HFFc6 (cell line): ENCODE measurements around the gene AARSD1. TPM values are rescaled to one million over a fixed set of nuclear protein-coding genes. Genes with fewer than 3 reads are reported as not detected.
"Not testable (repeated sequence)": the region's sequence is repeated elsewhere in the genome, so short reads cannot be mapped to it uniquely, and the experiment has no call there.

ENCODE experiments used
- DNase-seq: peaks from one replicate; pipeline ENCODE4 v3.0.0-alpha.2; 2018
- H3K27ac Mint-ChIP-seq: 2 replicates; pipeline ENCODE4 v1.8.0; 2020; ENCODE audit warnings: mild to moderate bottlenecking, mixed read lengths
- H3K27me3 Mint-ChIP-seq: 2 replicates; pipeline ENCODE4 v1.8.0; 2021; ENCODE audit warnings: mild to moderate bottlenecking, moderate library complexity, mixed read lengths; ENCODE audit not compliant: insufficient read depth
- H3K36me3 Mint-ChIP-seq: 2 replicates; pipeline ENCODE4 v1.8.0; 2021; ENCODE audit warnings: low read depth, mixed read lengths
- H3K4me1 Mint-ChIP-seq: 2 replicates; pipeline ENCODE4 v1.8.0; 2020; ENCODE audit warnings: low read depth, mixed read lengths
- H3K4me3 Mint-ChIP-seq: 2 replicates; pipeline ENCODE4 v1.8.0; 2020; ENCODE audit warnings: mild to moderate bottlenecking, moderate library complexity, mixed read lengths
- H3K9me3 Mint-ChIP-seq: 2 replicates; pipeline ENCODE4 v1.8.0; 2020; ENCODE audit warnings: mild to moderate bottlenecking, mixed read lengths
- CTCF ChIP-seq: fragments of 200-600 bp; sonication (generic); IDR thresholded peaks from 2 replicates; pipeline ENCODE4 v1.5.0; 2021; ENCODE audit warnings: antibody characterized with exemption, mild to moderate bottlenecking
- total RNA-seq, 6 experiments: library from RNA; stranded (reverse); fragmentation: NEBNext Ultra II Directional; extraction: Animal tissue kit (Norgen Biotek cat#: 25700); gene quantifications; 2 replicates in 1 of 6; 3 replicates in 5 of 6; pipeline ENCODE4 v1.2.3, GENCODE V29; 2021

AARSD1 gene
- total RNA-seq, 6 experiments from 2014 or later = 42.5 to 54.5 (median 47.1) TPM

DNA sequence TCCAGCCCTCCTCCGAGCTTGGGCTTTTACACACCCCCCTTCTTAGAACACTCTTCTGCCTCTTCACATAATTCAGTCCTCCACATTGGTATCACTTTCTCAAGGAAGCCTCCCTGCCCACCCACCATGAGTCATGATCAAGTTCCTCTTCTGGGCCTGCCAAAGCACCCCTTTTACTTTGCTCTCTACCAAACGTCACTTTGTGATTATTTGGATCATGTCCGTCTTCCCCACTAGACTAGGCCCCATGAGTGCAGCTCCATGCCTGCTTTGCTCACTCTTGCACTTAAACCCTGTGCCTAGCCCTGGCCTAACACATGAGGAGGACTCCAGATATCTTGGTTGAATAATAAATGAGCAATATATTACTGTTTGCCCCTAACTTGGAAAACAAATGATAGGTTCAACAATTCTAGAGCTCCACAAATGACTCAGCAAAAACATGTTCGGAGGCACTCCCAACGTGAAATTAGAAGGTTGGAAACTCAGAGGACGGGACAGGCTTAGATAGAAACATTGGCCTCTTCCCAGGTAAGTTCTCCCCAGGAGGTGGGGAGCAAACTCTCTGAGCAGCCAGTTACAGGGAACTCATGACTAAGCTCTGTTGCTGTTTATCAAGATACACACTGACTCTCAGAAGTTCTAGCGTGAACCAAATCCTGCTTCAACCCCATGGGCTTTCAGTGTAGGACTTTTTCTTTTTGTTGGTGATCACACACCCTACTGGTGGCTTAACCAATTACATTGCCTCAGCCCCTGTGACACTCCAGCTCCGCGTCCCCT lies 35.3 kb downstream of the AARSD1 start:
- Mint-ChIP-seq H3K4me3 (no peak overlapping the region), H3K27me3 (peaks cover 10% of the 10 kb centered on the region), H3K27ac (peak overlapping the region; percentile 67), H3K36me3 (no peaks in the 10 kb centered on the region), H3K4me1 (peaks cover 10% of the 10 kb centered on the region), H3K9me3 (no peaks in the 10 kb centered on the region)
- peak; percentile 80 for DNase-seq
- TF ChIP-seq CTCF = peak; percentile 83

- Mint-ChIP-seq H3K4me1 (peaks cover 10% of the 10 kb centered on the region), H3K9me3 (no peaks in the 10 kb centered on the region), H3K4me3 (no peak overlapping the region), H3K27ac (no peak overlapping the region), H3K36me3 (no peaks in the 10 kb centered on the region), H3K27me3 (peaks cover 25% of the 10 kb centered on the region)
- no peak for DNase-seq
- TF ChIP-seq CTCF = no peak
Measured at GRCh38 chr17:42924891-42925290, 39.4 kb downstream of the AARSD1 start.

- H3K27ac Mint-ChIP-seq, H3K9me3 Mint-ChIP-seq, H3K36me3 Mint-ChIP-seq, DNase-seq, H3K4me3 Mint-ChIP-seq: not testable (repeated sequence)
- Mint-ChIP-seq H3K4me1 (peaks cover 10% of the 10 kb centered on the region), H3K27me3 (peaks cover 25% of the 10 kb centered on the region)
Measured at GRCh38 chr17:42923472-42923871, 40.8 kb downstream of the AARSD1 start.

GRCh38 chr17:42922294-42922693 lies 42.0 kb downstream of the AARSD1 start:
- no peak overlapping the region for H3K4me3 Mint-ChIP-seq
- no peaks in the 10 kb centered on the region for H3K9me3 Mint-ChIP-seq
- DNase-seq = no peak
- H3K36me3 Mint-ChIP-seq = no peaks in the 10 kb centered on the region
- no peak for TF ChIP-seq CTCF
- H3K4me1 Mint-ChIP-seq = peaks cover 8% of the 10 kb centered on the region; the same call in 1 of the 2 replicates
- H3K27ac Mint-ChIP-seq = no peak overlapping the region
- H3K27me3 Mint-ChIP-seq = peaks cover 25% of the 10 kb centered on the region

- H3K9me3 Mint-ChIP-seq = no peaks in the 10 kb centered on the region
- H3K36me3 Mint-ChIP-seq = no peaks in the 10 kb centered on the region
- H3K27me3 Mint-ChIP-seq = peaks cover 25% of the 10 kb centered on the region
- H3K27ac Mint-ChIP-seq = no peak overlapping the region
- no peak overlapping the region for H3K4me3 Mint-ChIP-seq
- no peak for TF ChIP-seq CTCF
- DNase-seq = no peak
- H3K4me1 Mint-ChIP-seq = peaks cover 8% of the 10 kb centered on the region; the same call in 1 of the 2 replicates
Measured at GRCh38 chr17:42920922-42921321, 43.3 kb downstream of the AARSD1 start.

- H3K4me3 Mint-ChIP-seq = no peak overlapping the region
- no peak overlapping the region for H3K27ac Mint-ChIP-seq
- H3K27me3 Mint-ChIP-seq = peaks cover 24% of the 10 kb centered on the region
- DNase-seq = no peak
- TF ChIP-seq CTCF = no peak
- H3K36me3 Mint-ChIP-seq = no peaks in the 10 kb centered on the region
- H3K9me3 Mint-ChIP-seq = no peaks in the 10 kb centered on the region
- peaks cover 8% of the 10 kb centered on the region; the same call in 1 of the 2 replicates for H3K4me1 Mint-ChIP-seq
Measured at GRCh38 chr17:42920106-42920900, 44.0 kb downstream of the AARSD1 start.

DNA sequence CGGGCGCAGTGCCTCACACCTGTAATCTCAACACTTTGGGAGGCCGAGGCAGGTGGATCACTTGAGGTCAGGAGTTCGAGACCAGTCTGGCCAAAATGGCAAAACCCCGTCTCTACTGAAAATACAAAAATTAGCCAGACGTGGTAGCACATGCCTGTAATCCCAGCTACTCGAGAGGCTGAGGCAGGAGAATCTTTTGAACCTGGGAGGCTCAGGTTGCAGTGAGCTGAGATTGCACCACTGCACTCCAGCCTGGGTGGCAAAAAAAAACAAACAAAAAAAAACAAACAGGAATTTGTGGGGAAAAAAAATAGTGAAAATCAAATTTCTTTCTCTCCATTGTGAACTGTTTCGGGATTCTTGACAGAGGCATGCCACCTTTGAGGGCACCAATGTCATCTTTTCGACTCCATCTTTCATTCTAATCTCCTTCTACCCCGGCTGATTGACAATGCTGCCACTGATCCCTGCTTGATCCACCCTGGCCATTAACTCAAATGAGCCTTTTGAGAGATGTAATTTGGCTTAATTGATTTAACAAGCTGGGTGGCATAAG lies 44.7 kb downstream of the AARSD1 start:
- not testable (repeated sequence) for H3K36me3 Mint-ChIP-seq, DNase-seq, H3K4me3 Mint-ChIP-seq, H3K9me3 Mint-ChIP-seq, H3K4me1 Mint-ChIP-seq, H3K27ac Mint-ChIP-seq
- peaks cover 24% of the 10 kb centered on the region for H3K27me3 Mint-ChIP-seq
